WTC11 (cell line): Measurements from ENCODE around the gene PDZRN3.

Experiments
- ATF3 ChIP-seq: sonication (generic); formaldehyde crosslinking; conservative IDR thresholded peaks from 2 replicates; pipeline ENCODE4 v1.8.1; 2022; ENCODE audit warnings: mild to moderate bottlenecking, missing genetic modification reagents
- ESRRA ChIP-seq: sonication (generic); formaldehyde crosslinking; IDR thresholded peaks from 2 replicates; pipeline ENCODE4 v1.8.1; 2022; ENCODE audit warnings: mild to moderate bottlenecking, missing genetic modification reagents, borderline replicate concordance
- GABPB1 ChIP-seq: sonication (generic); formaldehyde crosslinking; IDR thresholded peaks from 2 replicates; pipeline ENCODE4 v1.8.1; 2023; ENCODE audit warnings: mild to moderate bottlenecking, missing genetic modification reagents
- MLX ChIP-seq: sonication (generic); formaldehyde crosslinking; IDR thresholded peaks from 2 replicates; pipeline ENCODE4 v1.8.1; 2023; ENCODE audit warnings: mild to moderate bottlenecking, missing genetic modification reagents, moderate library complexity
- RELA ChIP-seq: sonication (generic); formaldehyde crosslinking; IDR thresholded peaks from 2 replicates; pipeline ENCODE4 v1.8.1; 2022; ENCODE audit warnings: missing genetic modification reagents, mild to moderate bottlenecking, borderline replicate concordance
- SMAD3 ChIP-seq: sonication (generic); formaldehyde crosslinking; IDR thresholded peaks from 2 replicates; pipeline ENCODE4 v1.8.0; 2022; ENCODE audit warnings: missing genetic modification reagents, mild to moderate bottlenecking, borderline replicate concordance
- ZNF263 ChIP-seq: sonication (generic); formaldehyde crosslinking; IDR thresholded peaks from 2 replicates; pipeline ENCODE4 v1.8.1; 2022; ENCODE audit warnings: low read depth, mild to moderate bottlenecking, moderate library complexity, missing genetic modification reagents
- TF ChIP-seq, protein P1 (sequence below): fragments of 200-600 bp; IDR thresholded peaks from 2 replicates; pipeline ENCODE4 v1.8.0; 2022; ENCODE audit warnings: antibody characterized with exemption

DNA sequence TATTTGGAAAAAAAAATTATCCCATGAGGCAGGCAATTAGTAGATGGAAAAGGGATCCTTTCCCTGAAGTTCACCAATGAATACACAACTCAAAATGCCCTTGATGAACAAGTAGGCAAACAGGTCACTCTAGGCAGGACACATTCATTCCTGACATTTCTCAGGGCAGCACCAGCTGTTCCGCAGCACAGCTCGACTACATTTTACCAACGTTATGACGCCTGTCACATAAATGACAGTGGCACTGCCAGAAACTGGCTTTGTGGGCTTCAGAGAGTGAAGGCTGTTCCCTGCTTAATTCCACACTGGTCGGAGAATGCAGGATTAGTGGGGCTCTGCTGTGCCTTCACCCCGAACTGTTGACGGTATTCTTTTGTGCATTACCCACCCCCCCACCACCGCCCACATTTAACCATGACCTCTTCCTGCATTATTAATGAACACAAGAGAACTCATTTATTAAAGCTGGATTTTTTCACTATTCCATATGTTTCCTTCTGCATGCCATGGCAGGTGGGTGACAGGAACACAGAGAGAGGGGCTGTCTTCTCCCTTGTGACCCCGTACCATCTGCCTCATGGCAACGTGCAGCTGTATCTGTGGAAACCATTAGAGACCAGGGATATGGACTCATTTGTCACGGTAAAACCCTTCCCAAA lies 197.6 kb downstream of the PDZRN3 start:
- TF ChIP-seq ZNF263, result no peak
- TF ChIP-seq, protein P1, sequence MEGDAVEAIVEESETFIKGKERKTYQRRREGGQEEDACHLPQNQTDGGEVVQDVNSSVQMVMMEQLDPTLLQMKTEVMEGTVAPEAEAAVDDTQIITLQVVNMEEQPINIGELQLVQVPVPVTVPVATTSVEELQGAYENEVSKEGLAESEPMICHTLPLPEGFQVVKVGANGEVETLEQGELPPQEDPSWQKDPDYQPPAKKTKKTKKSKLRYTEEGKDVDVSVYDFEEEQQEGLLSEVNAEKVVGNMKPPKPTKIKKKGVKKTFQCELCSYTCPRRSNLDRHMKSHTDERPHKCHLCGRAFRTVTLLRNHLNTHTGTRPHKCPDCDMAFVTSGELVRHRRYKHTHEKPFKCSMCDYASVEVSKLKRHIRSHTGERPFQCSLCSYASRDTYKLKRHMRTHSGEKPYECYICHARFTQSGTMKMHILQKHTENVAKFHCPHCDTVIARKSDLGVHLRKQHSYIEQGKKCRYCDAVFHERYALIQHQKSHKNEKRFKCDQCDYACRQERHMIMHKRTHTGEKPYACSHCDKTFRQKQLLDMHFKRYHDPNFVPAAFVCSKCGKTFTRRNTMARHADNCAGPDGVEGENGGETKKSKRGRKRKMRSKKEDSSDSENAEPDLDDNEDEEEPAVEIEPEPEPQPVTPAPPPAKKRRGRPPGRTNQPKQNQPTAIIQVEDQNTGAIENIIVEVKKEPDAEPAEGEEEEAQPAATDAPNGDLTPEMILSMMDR, result no peak
- no peak for TF ChIP-seq GABPB1 (CRISPR knock-in tag)
- no peak for TF ChIP-seq ESRRA (CRISPR knock-in tag)
- no peak for TF ChIP-seq SMAD3 (CRISPR knock-in tag)
- no peak for TF ChIP-seq MLX (CRISPR knock-in tag)
- TF ChIP-seq RELA (CRISPR knock-in tag), result no peak
- TF ChIP-seq ATF3 (CRISPR knock-in tag), result no peak
